K562 (cell line): ENCODE results near the gene TRPC1. TPM values are rescaled to one million over a fixed set of nuclear protein-coding genes. Genes with fewer than 3 reads are reported as not detected.
A peak's percentile ranks its signal among the peaks of the same experiment; 100 is the strongest.

Experiments
- ATAC-seq: fragments of 200-7000 bp; cut with Tn5 transposase; 3 replicates; pipeline ENCODE4 v1.9.1; 2020; ENCODE audit warnings: moderate library complexity
- BruUV-seq: library from RNA; stranded (reverse); fragments of 400-500 nt; replicated peaks from 2 replicates; lab custom pipeline; 2021; lab: Mats Ljungman, UMichigan
- CTCF ChIA-PET: fragments of 300-600 bp; formaldehyde crosslinking; extraction: SDS; loops from one replicate; lab custom pipeline; 2021; ENCODE audit warnings: low intra/inter-chr PET ratio; lab: Yijun Ruan, JAX
- POLR2A ChIA-PET: fragments of 300-600, 350-650 bp; sonication (Branson Sonifier 250); formaldehyde crosslinking; extraction: SDS; loops from one replicate; lab custom pipeline; 2021; ENCODE audit warnings: antibody characterized with exemption, inconsistent platforms; lab: Yijun Ruan, JAX
- DNase-seq, 4 experiments: peaks; one replicate each; pipeline versions ENCODE4 v3.0.0 to v3.0.0-alpha.2; 2011 to 2018; ENCODE audit warnings: low spot score in 3 of 4, mixed read lengths in 3 of 4; ENCODE audit errors: extremely low read depth in 1 of 4
- FAIRE-seq: peaks from 2 replicates; lab custom pipeline; 2011; peaks lifted over from hg19 to GRCh38; lab: Jason Lieb, UNC
- H2AFZ ChIP-seq: 2 replicates; pipeline ENCODE4 v1.6.0; 2011; ENCODE audit warnings: low read depth, low read length, control low read depth, inconsistent platforms
- H3K27ac ChIP-seq: fragments of 200-600 bp; 3 replicates; pipeline ENCODE4 v1.8.0; 2011; ENCODE audit warnings: low read depth, mild to moderate bottlenecking, control low read depth, inconsistent platforms, low read length, moderate library complexity, mixed read lengths; ENCODE audit errors: extremely low read depth
- H3K27me3 ChIP-seq, 2 experiments: fragments of 300-600 bp in 1 of 2; 2 replicates in 1 of 2; 3 replicates in 1 of 2; pipeline versions ENCODE4 v1.6.0 to v1.8.0; 2011; ENCODE audit warnings: inconsistent platforms in 2 of 2, low read length in 2 of 2, mild to moderate bottlenecking in 1 of 2, mixed read lengths in 1 of 2, moderate library complexity in 1 of 2; ENCODE audit not compliant: control insufficient read depth in 2 of 2, insufficient read depth in 2 of 2
- H3K36me3 ChIP-seq: fragments of 300-600 bp; 3 replicates; pipeline ENCODE4 v1.8.0; 2011; ENCODE audit warnings: mild to moderate bottlenecking, low read length, inconsistent platforms; ENCODE audit not compliant: control insufficient read depth, insufficient read depth
- H3K4me1 ChIP-seq, 2 experiments: fragments of 200-600 bp in 1 of 2; replicated peaks in 1 of 2; 2 replicates in 1 of 2; 3 replicates in 1 of 2; pipeline versions ENCODE4 v1.5.1 to v1.8.0; 2011; ENCODE audit warnings: inconsistent platforms in 2 of 2, low read length in 2 of 2, mild to moderate bottlenecking in 1 of 2, mixed read lengths in 1 of 2, moderate library complexity in 1 of 2; ENCODE audit not compliant: control insufficient read depth in 2 of 2, insufficient read depth in 2 of 2
- H3K4me2 ChIP-seq: 2 replicates; pipeline ENCODE4 v1.6.1; 2011; ENCODE audit warnings: low read length, control low read depth, inconsistent platforms, mixed read lengths; ENCODE audit not compliant: insufficient read depth
- H3K4me3 ChIP-seq: fragments of 200-600 bp; sonication (generic), shearing (Covaris generic); 2 replicates; pipeline ENCODE4 v1.5.1; 2016; ENCODE audit warnings: control low read depth, inconsistent platforms
- H3K79me2 ChIP-seq: fragments of 200-600 bp; 3 replicates; pipeline ENCODE4 v1.8.0; 2011; ENCODE audit warnings: low read length, inconsistent platforms; ENCODE audit not compliant: control insufficient read depth, insufficient read depth
- H3K9ac ChIP-seq, 2 experiments: 2 replicates each; pipeline versions ENCODE4 v1.6.0 to v1.6.1; 2011; ENCODE audit warnings: low read depth in 2 of 2, low read length in 2 of 2, control low read depth in 1 of 2, inconsistent platforms in 1 of 2, mild to moderate bottlenecking in 1 of 2, mixed read lengths in 1 of 2; ENCODE audit not compliant: insufficient read depth in 1 of 2
- H3K9me1 ChIP-seq: one replicate; pipeline ENCODE4 v1.6.0; 2011; ENCODE audit warnings: inconsistent platforms, mild to moderate bottlenecking, low read length, moderate library complexity; ENCODE audit not compliant: control insufficient read depth, insufficient read depth
- H3K9me3 ChIP-seq: replicated peaks from 2 replicates; pipeline ENCODE4 v1.5.1; 2011; ENCODE audit warnings: low read depth, low read length, inconsistent platforms; ENCODE audit not compliant: control insufficient read depth, insufficient read depth
- H4K20me1 ChIP-seq: replicated peaks from 2 replicates; pipeline ENCODE4 v1.6.1; 2011; ENCODE audit warnings: low read length, inconsistent platforms, mixed read lengths; ENCODE audit not compliant: control insufficient read depth, insufficient read depth
- C11orf30 ChIP-seq: fragments of 450-650 bp; IDR thresholded peaks from 2 replicates; pipeline ENCODE4 v1.6.1; 2016; ENCODE audit warnings: low read depth, mild to moderate bottlenecking
- CSDE1 ChIP-seq, 2 experiments: fragments of 450-650 bp; IDR thresholded peaks; 2 replicates each; pipeline ENCODE4 v1.6.1; 2016; ENCODE audit warnings: mild to moderate bottlenecking in 1 of 2
- MAFF ChIP-seq: IDR thresholded peaks from 2 replicates; pipeline ENCODE4 v1.6.1; 2012; ENCODE audit warnings: low read length, improper control_type of control experiment
- MAFG ChIP-seq: fragments of 450-650 bp; conservative IDR thresholded peaks from 2 replicates; pipeline ENCODE4 v1.6.1; 2016; ENCODE audit warnings: missing genetic modification characterization, missing compliant biosample characterization
- MAFK ChIP-seq: IDR thresholded peaks from 2 replicates; pipeline ENCODE4 v1.6.1; 2011; ENCODE audit warnings: low read length, improper control_type of control experiment
- NFE2 ChIP-seq: IDR thresholded peaks from 2 replicates; pipeline ENCODE4 v1.6.1; 2014; ENCODE audit warnings: antibody characterized with exemption, low read depth
- NR2C2 ChIP-seq, 2 experiments: fragments of 200-800 bp in 1 of 2; sonication (Bioruptor generic) in 1 of 2; sonication (generic) in 1 of 2; formaldehyde crosslinking in 1 of 2; IDR thresholded peaks; 2 replicates each; pipeline versions ENCODE4 v1.6.1 to v1.8.0; 2016 to 2022; ENCODE audit warnings: mild to moderate bottlenecking in 1 of 2, missing compliant biosample characterization in 1 of 2, missing genetic modification characterization in 1 of 2, missing genetic modification reagents in 1 of 2
- ZNF316 ChIP-seq: fragments of 450-650 bp; IDR thresholded peaks from 2 replicates; pipeline ENCODE4 v1.6.1; 2016
- WGBS: fragments of 100-300 bp; shearing (Covaris generic); methylation state at CpG from one replicate; pipeline ENCODE4 v1.1.6; 2016; ENCODE audit warnings: low coverage, mixed read lengths; ENCODE audit not compliant: insufficient coverage; ENCODE audit errors: missing lambda C conversion rate; 5-methylcytosine and 5-hydroxymethylcytosine counted together
- in situ Hi-C: fragments of 300-500 bp; cut with MboI; formaldehyde crosslinking; loops from 4 replicates; pipeline ENCODE4 v1.15.0; 2018; ENCODE audit warnings: inconsistent platforms, mixed read lengths
- intact Hi-C: fragments of 100-400 bp; cut with micrococcal nuclease; formaldehyde crosslinking; loops from 2 replicates; pipeline ENCODE4 v1.14.2; 2022
- polyA plus RNA-seq, 8 experiments: library from polyadenylated mRNA; depleted of rRNA in 4 of 8; stranded (reverse) in 5 of 8; unstranded in 3 of 8; fragments of >200 nt; fragmentation: Nextera tagmentation in 2 of 8; fragmentation: Illumina TruSeq in 1 of 8; extraction: Ambion mirVana in 2 of 8; extraction: Trizol in 1 of 8; gene quantifications; 2 replicates each; pipeline versions ENCODE4 v1.2.1 to v1.2.3, GENCODE V29; 2011 to 2014; ENCODE audit warnings: inconsistent platforms in 1 of 8, missing spikeins in 1 of 8
- total RNA-seq, 7 experiments: library from RNA; depleted of rRNA in 6 of 7; stranded (reverse); fragments of >200 nt in 6 of 7; fragmentation: Illumina TruSeq in 2 of 7; extraction: Trizol in 2 of 7; gene quantifications; 2 replicates each; pipeline versions ENCODE4 v1.2.1 to v1.2.3, GENCODE V29; 2011 to 2021; ENCODE audit warnings: low replicate concordance in 1 of 7

Gene TRPC1
- total and polyA plus RNA-seq, 9 of the 15 experiments (the other 6 are each of a cell fraction or from before 2014, with no cell fraction given) = 1.4 to 6.5 (median 3.0) TPM

DNA sequence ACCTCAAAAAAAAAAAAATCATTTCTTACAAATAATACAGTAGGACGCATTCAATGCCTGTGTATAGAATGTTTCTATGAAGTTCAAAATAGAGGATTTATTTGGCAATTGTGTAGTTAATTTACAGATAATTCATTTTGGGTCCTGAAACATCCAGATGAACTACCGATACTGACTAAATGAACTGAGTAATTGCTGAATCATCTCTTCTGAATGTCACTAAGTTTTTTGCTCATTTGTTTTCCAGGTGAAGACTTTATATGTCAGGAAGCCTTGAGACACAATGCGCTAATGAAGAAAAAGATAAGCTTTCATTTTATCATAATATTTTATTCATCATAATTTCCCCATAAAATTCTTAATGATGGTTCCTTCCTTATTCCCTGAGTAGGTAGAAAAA lies 125.3 kb downstream of the TRPC1 start:
- Histone ChIP-seq H3K27me3 (no peaks in the 10 kb centered on the region), H3K9me1 (no peaks in the 10 kb centered on the region), H3K4me3 (no peak overlapping the region), H4K20me1 (no peaks in the 10 kb centered on the region), H3K79me2 (no peaks in the 10 kb centered on the region), H3K27ac (no peak overlapping the region), H3K36me3 (no peaks in the 10 kb centered on the region), H3K9me3 (no peaks in the 10 kb centered on the region), H2AFZ (no peak overlapping the region), H3K9ac (no peak overlapping the region), H3K4me1 (no peaks in the 10 kb centered on the region; a peak in 4 of 5 replicates), H3K4me2 (no peak overlapping the region)
- in situ Hi-C loops (no loop called here), intact Hi-C loops (loop anchor here (5.0 kb wide), 1 partner anchor 58 kb away; no protein-coding TSS in a partner anchor)
- no peak for DNase-seq
- WGBS = 76% methylated on average over 3 of the region's 3 CpGs
- no TSS peak for BruUV-seq
- POLR2A ChIA-PET = interaction anchor here (0.6 kb wide), 1 partner anchor 92 kb away, joined by 3 read pairs; no protein-coding TSS in a partner anchor
- no peak for ATAC-seq
- CTCF ChIA-PET = no interaction called here
- TF ChIP-seq MAFF (peak; percentile 64), NR2C2 (CRISPR knock-in tag; IDR thresholded peaks at IDR 0.05) (no peak), NR2C2 (tag; IDR thresholded peaks at IDR 0.05) (no peak), NFE2 (peak; percentile 34; the same call in 1 of the 2 replicates), MAFK (peak; percentile 54; the same call in 1 of the 2 replicates), MAFG (tag) (peak; percentile 61), C11orf30 (peak; percentile 72), CSDE1 (IDR thresholded peaks at IDR 0.05) (no peak), ZNF316 (peak; percentile 85)
- FAIRE-seq = no peak
